Uterus (tissue), 4 donors: Measurements from ENCODE around the gene HSPA12B. TPM values are rescaled to one million over a fixed set of nuclear protein-coding genes. Genes with fewer than 3 reads are reported as not detected.
A peak's percentile ranks its signal among the peaks of the same experiment; 100 is the strongest.

Experiments
- DNase-seq, 2 donors: peaks; one replicate each; pipeline ENCODE4 v3.0.0-alpha.2; 2019 to 2020
- H3K27ac ChIP-seq, 2 donors: fragments of 200-600 bp; sonication (generic); 1 replicate in 1 of 2; 2 replicates in 1 of 2; pipeline ENCODE4 v1.5.1; 2016 to 2018
- H3K27me3 ChIP-seq, 2 donors: fragments of 200-600 bp; sonication (generic); one replicate each; pipeline ENCODE4 v1.5.1; 2018 to 2019; ENCODE audit warnings: control low read depth in 1 of 2
- H3K36me3 ChIP-seq, 2 donors: fragments of 200-600 bp; sonication (generic); one replicate each; pipeline ENCODE4 v1.5.1; 2019; ENCODE audit warnings: control low read depth in 1 of 2
- H3K4me1 ChIP-seq, 2 donors: fragments of 200-600 bp; sonication (generic); one replicate each; pipeline ENCODE4 v1.5.1; 2018 to 2019; ENCODE audit warnings: control low read depth in 1 of 2
- H3K4me3 ChIP-seq, 2 donors: fragments of 200-600 bp; sonication (generic); 1 replicate in 1 of 2; 2 replicates in 1 of 2; pipeline ENCODE4 v1.5.1; 2018 to 2019; ENCODE audit warnings: mild to moderate bottlenecking in 1 of 2
- H3K9me3 ChIP-seq, 2 donors: fragments of 200-600 bp; sonication (generic); one replicate each; pipeline ENCODE4 v1.5.1; 2019; ENCODE audit warnings: control low read depth in 1 of 2
- CTCF ChIP-seq, 4 experiments: fragments of 200-600 bp in 2 of 4; fragments of 450-650 bp in 2 of 4; sonication (generic) in 2 of 4; IDR thresholded peaks; one replicate each; pipeline ENCODE4 v1.5.1; 2016 to 2019; ENCODE audit warnings: antibody characterized with exemption in 4 of 4, mild to moderate bottlenecking in 2 of 4, moderate library complexity in 1 of 4
- POLR2A ChIP-seq, 2 donors: fragments of 450-650 bp; IDR thresholded peaks; one replicate each; pipeline ENCODE4 v1.6.1; 2016; ENCODE audit warnings: antibody characterized with exemption in 2 of 2, mild to moderate bottlenecking in 1 of 2, moderate library complexity in 1 of 2
- intact Hi-C: fragments of 100-400 bp; cut with DNase I; formaldehyde crosslinking; loops from one replicate; pipeline ENCODE4 v1.15.1; 2023; ENCODE audit warnings: low total_unique reads
- total RNA-seq, 4 donors: library from RNA; depleted of rRNA in 3 of 4; stranded (reverse); fragments of >200 nt in 3 of 4; gene quantifications; one replicate each; pipeline versions ENCODE4 v1.1.0 to v1.2.4, GENCODE V29; 2014 to 2023
- donor health status: DM: yes; HTN: yes; CAD: no.

The HSPA12B gene
- total RNA-seq, 4 donors from 2014 or later, result 4.7 to 46.2 (median 27.6) TPM

- H3K4me3 ChIP-seq, result no peak within 1 kb of the TSS
- H3K4me1 ChIP-seq, result no peaks in the 10 kb centered on the region
- H3K9me3 ChIP-seq, result no peaks in the 10 kb centered on the region
- TF ChIP-seq CTCF (IDR thresholded peaks at IDR 0.05), result no peak
- no peak for TF ChIP-seq POLR2A (IDR thresholded peaks at IDR 0.05)
- DNase-seq, result no peak
- no peaks in the 10 kb centered on the region for H3K36me3 ChIP-seq
- intact Hi-C loops, result no loop called here
- no peak within 1 kb of the TSS for H3K27ac ChIP-seq
- no peaks in the 10 kb centered on the region for H3K27me3 ChIP-seq
Measured at GRCh38 chr20:3712279-3712873, 20.1 kb upstream of the HSPA12B start, which contains the start of gene SIGLEC1. TSS of gene SIGLEC1 (minus strand) at chr20:3712600. CDS start at chr20:3707128, 5,472 bp downstream.

- H3K36me3 ChIP-seq, result no peaks in the 10 kb centered on the region
- H3K4me1 ChIP-seq, result no peaks in the 10 kb centered on the region
- intact Hi-C loops, result no loop called here
- no peak for TF ChIP-seq POLR2A (IDR thresholded peaks at IDR 0.05)
- TF ChIP-seq CTCF (IDR thresholded peaks at IDR 0.05), result no peak
- no peaks in the 10 kb centered on the region for H3K9me3 ChIP-seq
- no peaks in the 10 kb centered on the region for H3K27me3 ChIP-seq
- H3K27ac ChIP-seq, result no peak overlapping the region
- no peak for DNase-seq
- no peak overlapping the region for H3K4me3 ChIP-seq
Measured at GRCh38 chr20:3714092-3714491, 18.4 kb upstream of the HSPA12B start.

- DNase-seq, result peak in 1 of 2 donors; percentile 44
- TF ChIP-seq CTCF (IDR thresholded peaks at IDR 0.05) (peak; percentile 45 to 78 (median 71)), POLR2A (IDR thresholded peaks at IDR 0.05) (no peak)
- Histone ChIP-seq H3K9me3 (no peaks in the 10 kb centered on the region), H3K4me1 (no peaks in the 10 kb centered on the region), H3K36me3 (no peaks in the 10 kb centered on the region), H3K27me3 (no peaks in the 10 kb centered on the region), H3K4me3 (no peak overlapping the region), H3K27ac (no peak overlapping the region)
- intact Hi-C loops, result no loop called here
Measured at GRCh38 chr20:3716195-3716834, 16.2 kb upstream of the HSPA12B start.

GRCh38 chr20:3719046-3719445, 13.4 kb upstream of the HSPA12B start:
- Histone ChIP-seq H3K9me3 (no peaks in the 10 kb centered on the region), H3K27ac (no peak overlapping the region), H3K36me3 (no peaks in the 10 kb centered on the region), H3K27me3 (no peaks in the 10 kb centered on the region), H3K4me3 (no peak overlapping the region), H3K4me1 (no peaks in the 10 kb centered on the region)
- DNase-seq, result no peak
- intact Hi-C loops, result no loop called here
- TF ChIP-seq POLR2A (IDR thresholded peaks at IDR 0.05), result no peak
- no peak for TF ChIP-seq CTCF (IDR thresholded peaks at IDR 0.05)

GRCh38 chr20:3720068-3720467, 12.4 kb upstream of the HSPA12B start:
- H3K27ac ChIP-seq, result no peak overlapping the region
- H3K4me1 ChIP-seq, result no peaks in the 10 kb centered on the region
- DNase-seq, result no peak
- intact Hi-C loops, result no loop called here
- H3K4me3 ChIP-seq, result no peak overlapping the region
- H3K9me3 ChIP-seq, result no peaks in the 10 kb centered on the region
- TF ChIP-seq POLR2A (IDR thresholded peaks at IDR 0.05) (no peak), CTCF (IDR thresholded peaks at IDR 0.05) (no peak)
- no peaks in the 10 kb centered on the region for H3K27me3 ChIP-seq
- no peaks in the 10 kb centered on the region for H3K36me3 ChIP-seq
